GM21825 (cell line): ENCODE data around the gene PAX8.
"Not testable (repeated sequence)": the region's sequence is repeated elsewhere in the genome, so short reads cannot be mapped to it uniquely, and the experiment has no call there.

ENCODE experiments used
- ATAC-seq: cut with Tn5 transposase; IDR thresholded peaks from one replicate; pipeline ENCODE4 v1.9.1; 2021; ENCODE audit warnings: mild to moderate bottlenecking, moderate library complexity; ENCODE audit not compliant: unreplicated experiment

The PAX8 gene

GRCh38 chr2:113291191-113291590 is 12.5 kb upstream of the PAX8 start:
- ATAC-seq: no peak

GRCh38 chr2:113288674-113289149 is 10.0 kb upstream of the PAX8 start:
- ATAC-seq: not testable (repeated sequence)

DNA sequence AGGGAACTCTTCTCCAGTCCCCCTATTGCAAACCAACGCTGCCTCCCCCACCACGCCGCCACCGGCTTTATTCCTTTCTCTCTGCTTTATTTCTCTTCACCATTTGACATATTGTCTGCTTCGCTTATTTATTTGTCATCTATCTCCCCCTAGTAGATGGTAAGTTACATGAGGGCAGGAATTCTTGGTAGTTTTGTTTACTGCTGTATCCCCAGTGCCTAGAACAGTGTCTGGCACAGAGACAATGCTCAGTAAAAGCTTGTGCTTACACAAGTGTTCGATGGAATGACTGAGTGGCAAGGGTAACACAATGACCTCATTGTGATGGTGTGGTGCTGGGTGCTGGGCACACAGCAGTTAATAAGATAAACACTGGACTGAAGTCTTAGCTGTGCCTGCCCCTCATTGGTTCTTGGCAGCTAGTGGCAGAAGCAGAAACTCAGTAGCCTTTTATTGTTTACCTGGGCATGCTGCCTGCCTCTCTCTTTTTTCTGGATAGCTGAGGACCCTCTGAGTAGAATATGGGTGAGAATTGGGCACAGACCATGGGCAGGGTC is 9.5 kb upstream of the PAX8 start:
- ATAC-seq: not testable (repeated sequence)

DNA sequence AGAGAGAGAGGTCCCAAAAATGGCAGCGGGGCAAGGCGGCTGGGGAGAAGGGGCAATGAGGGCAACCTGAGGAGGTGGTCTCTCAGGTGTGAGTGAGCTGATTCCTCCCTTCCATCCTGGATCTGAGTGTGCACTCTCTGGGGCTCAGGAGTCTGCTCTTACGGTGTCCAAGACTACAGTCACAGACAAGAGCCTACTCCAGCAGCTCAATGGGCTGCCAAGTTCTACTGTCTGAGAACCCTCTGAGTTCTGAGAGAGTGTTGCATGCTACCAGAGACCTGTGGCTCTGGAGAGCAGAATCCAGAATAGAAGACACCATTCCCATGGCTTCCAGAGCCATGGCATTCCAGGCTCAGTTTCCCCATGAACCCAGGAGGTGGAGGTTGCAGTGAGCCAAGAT is 7.1 kb upstream of the PAX8 start:
- ATAC-seq: no peak

GRCh38 chr2:113284999-113285398 is 6.3 kb upstream of the PAX8 start:
- not testable (repeated sequence) for ATAC-seq

DNA sequence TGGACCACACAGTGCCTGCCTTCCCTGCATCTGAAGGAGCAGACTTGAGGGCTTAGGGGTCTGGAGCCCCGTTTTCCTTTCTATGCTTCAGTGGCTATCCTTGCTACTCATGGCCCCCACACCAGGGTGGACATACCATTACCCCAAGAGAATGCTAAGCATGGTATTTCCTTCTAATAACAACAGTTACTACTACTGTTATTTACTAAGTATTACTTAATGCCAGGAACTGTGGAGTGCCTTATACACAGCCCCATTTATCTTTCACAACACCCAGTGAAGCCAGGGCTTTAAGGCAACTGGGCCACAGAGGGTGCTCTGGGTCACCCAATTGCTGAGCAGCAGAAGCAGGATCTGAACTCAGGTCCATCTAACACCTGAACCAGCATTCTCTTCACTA is 5.8 kb upstream of the PAX8 start:
- ATAC-seq: no peak

- no peak for ATAC-seq
Observed at GRCh38 chr2:113283704-113284284, 5.1 kb upstream of the PAX8 start.

- no peak for ATAC-seq
Observed at GRCh38 chr2:113282747-113283533, 4.2 kb upstream of the PAX8 start.

DNA sequence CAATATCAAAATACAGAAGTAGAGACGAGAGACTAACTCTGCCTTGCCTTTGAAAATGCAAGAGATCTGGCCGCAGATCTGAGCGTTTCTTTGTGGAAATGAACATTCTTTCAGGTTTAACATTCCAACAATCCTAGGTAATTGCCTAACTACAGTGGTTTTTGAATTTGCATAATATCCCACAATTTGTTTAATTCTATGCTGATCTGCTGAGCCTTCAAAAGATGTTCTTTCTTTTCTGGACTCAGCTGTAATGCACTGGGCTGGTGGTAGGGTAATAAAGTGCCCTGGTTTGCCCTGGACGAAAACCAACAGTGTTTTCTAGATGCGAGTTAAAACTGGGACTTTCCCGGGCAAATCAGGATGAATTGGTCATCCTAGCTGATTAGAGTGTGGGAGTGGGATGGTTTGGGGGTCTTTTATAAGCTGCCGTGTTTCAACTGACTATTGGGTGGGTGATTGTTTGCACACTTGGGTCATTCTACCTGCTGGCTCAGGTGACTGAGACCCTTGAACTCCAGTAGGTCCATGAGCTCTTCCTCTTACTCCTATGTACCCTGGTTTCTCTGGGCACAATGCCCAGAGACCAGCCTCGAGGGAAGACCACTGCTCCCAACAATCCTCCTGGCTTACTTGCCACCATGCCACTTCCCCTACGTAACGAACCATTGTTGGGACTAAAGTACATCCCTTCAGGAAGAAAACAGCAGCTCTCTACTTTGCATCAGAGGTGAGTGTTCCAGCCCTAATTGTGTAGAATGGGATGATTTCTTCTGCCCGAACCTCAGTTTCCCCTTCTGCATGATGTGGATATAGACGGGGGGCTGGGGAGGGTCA is 3.4 kb upstream of the PAX8 start:
- ATAC-seq: no peak

- no peak for ATAC-seq
Observed at GRCh38 chr2:113278073-113278741, 514 bp downstream of the PAX8 start.

DNA sequence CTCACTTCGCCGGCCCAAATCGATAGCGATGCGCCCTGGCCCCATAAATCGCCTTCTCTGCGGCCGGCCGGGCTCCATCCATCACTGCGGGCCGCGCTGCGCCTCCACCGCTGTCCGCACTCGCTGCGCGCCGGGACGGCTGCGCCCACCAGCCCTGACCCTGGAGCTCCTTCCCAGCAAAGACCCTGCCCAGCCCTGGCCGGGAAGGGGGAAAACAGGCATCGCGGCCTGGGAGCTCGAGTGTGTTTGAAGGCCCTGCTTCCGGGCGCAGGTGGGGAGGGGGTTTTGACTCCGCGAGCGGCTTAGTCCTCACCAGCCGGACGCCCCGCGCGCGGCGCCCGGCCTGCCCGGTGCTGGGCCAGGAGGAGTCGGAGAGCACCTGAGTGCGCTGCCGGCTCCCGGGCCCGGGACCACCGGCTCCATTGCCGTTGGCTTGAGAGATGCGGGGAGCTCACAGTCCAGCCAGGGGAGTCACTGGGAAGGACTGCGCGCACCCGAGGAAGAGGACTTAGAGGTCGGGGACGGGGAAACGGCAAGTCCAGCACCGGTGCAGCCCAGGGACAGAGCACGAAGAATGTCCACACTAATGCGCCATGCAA is 1.1 kb downstream of the PAX8 start:
- no peak for ATAC-seq

DNA sequence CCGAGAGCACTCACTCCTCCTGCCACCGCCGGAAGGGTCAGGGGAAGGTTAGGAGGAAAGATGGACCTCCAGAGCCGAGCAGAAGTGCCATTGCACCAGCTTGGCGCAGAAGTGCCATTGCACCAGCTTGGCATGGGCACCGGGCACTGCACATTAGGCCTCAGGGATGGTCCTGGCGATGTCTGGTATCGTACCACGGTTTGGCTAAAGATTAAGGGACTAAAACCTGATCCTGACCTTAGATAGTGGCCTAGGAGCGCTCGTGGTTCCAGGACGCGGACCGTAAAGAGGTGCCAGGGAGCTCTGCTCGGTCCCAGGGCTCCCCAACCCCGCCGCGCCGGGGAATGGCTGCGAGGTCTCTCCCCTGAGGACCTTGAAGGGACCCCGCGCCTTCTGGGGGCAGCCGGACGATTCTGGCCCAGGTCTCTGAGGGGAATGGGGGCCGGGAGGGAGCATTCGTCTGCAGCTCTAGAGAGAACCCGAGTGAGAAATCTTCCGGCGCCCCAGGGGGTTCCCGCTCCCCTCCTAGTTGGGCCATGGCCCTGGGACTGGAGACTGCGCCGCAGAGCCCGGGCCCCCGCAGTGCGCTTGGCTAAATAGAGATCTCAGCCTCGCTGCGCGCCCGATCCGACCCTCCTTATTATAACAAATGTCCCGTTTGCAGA is 1.8 kb downstream of the PAX8 start:
- ATAC-seq: no peak

DNA sequence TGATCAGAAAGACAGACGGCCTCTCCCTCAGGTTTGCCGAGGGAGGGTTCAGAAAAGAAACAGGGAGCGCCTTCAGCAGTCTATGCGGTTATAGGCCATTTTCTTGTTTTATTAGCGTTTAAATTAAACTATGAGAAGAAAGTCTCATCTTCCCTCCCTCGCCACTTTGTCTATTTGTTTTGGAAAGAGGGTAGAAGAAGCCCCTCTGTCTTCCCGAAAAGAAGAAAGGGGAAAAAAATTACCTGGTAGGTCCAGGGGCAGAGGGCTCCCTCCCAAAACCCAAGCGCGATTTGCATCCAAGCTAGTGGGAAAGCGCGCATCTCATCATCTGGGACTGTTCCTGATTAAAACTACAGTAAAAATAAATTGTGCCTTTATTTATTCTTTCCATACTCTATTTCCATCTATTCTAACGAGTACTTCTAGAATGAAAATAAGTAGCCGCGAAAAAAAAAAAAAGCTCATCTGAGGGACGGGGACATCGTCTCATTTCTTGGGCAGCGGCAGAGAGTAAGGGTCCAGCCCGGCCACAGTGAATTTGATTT is 2.4 kb downstream of the PAX8 start:
- no peak for ATAC-seq

GRCh38 chr2:113275556-113276215 is 3.0 kb downstream of the PAX8 start:
- ATAC-seq: no peak

DNA sequence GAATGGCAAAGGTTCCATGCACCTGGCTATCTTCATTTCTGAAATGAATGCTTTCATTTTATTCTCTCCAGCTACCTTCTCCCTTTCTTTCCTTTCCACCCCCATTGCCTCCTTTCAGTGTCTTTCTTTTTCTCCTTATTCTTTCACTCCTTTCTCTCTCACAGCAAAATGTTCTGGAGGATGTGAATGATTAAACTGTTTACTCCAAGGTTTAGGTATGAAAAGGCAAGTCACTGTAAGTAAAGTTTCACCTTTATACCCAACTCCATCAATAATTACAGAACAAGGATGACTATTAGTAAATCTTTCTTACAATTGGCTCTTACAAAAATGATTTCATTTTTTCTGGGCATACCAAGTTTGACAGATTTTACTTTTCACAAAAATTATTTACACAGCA is 4.3 kb downstream of the PAX8 start:
- no peak for ATAC-seq

GRCh38 chr2:113273981-113274380 is 4.7 kb downstream of the PAX8 start:
- no peak for ATAC-seq

DNA sequence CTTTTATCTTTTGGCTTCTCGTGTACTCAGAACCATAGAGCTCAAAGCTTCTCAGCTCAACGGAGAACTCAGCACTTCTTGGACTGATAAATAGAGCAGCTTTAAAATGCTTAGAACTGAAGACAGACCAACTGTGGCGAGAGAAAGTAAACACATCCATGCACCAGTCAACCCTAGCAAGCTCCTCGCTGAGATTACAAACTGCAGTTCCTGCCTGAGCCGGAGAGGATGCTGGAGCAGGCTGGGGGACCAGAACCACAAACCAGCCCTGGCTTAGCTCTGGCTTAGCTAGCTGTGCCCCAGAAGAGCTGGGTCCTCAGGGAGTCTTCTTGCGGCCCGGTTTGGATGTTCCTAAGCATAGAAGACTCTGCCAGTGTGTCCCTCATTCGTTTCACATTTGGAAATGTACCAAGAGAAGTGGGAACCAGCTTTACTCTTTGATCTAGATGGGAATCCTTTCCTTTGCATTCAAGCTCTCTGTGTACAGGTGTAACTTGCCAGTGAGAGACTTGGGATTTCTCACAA is 5.6 kb downstream of the PAX8 start:
- ATAC-seq: no peak

- no peak for ATAC-seq
Observed at GRCh38 chr2:113272477-113272876, 6.2 kb downstream of the PAX8 start.
